HG03064 (cell line): ENCODE results near the gene UGT1A8.

Source experiments
- ATAC-seq: cut with Tn5 transposase; IDR thresholded peaks from one replicate; pipeline ENCODE4 v1.9.1; 2021; ENCODE audit warnings: low read depth; ENCODE audit not compliant: unreplicated experiment

The UGT1A8 gene

DNA sequence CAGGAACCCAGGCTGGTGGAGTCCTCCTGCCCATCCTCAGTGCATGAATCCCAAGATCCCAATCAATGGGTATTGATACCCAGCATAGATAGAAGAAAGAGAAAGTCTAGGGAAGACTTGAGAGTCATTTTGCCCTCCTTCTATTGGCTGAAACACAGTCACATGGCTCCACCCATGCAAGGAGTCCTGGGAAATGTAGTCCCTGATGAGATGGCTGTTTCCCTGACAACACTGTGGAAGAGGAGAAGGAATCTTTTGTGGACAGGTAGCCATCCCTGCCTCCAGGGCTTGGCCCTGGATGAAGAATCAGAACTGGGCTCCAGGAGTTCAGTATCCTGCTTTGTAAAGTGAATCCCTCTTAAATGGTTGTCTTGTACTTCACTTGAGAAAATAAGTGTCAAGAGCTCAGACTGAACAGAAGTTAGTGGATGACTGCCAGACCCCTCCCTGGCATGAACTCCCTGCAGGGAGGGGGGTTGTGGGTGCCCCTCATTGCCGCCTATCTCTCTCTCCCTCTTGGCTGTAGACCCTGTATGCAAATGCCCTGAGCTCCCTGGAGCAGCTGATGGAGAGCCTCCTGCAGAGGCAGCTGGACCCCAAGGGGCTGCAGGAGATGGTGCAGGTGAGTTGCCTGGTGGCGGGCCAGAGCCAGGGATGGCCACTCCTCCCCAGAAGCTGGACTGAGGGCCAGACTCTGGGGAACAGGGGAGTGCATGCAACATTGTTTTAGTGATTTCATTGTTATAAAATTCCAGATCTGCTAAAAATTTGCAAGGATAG, 196.8 kb downstream of the UGT1A8 start:
- ATAC-seq: no peak

- ATAC-seq: no peak
Measured at GRCh38 chr2:233815861-233816260, 198.4 kb downstream of the UGT1A8 start.

DNA sequence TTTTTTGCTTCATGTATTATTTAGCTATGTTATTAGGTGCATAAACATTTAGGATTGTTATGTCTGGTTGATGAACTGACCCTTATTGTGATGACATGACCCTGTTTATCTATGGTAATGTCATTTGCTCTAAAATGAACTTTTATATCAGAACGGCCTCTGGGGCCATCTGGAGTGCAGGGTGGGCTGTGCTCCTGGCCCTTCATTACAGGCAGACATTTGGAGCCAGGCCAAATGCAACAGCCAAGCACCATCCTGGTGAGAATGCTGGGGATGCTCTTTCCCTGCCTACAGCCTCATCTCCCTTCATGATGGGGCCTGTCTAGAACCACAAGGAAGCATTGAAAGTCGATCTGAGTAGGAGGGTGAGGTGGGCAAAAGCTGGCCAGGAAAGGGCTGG, 198.9 kb downstream of the UGT1A8 start:
- no peak for ATAC-seq

DNA sequence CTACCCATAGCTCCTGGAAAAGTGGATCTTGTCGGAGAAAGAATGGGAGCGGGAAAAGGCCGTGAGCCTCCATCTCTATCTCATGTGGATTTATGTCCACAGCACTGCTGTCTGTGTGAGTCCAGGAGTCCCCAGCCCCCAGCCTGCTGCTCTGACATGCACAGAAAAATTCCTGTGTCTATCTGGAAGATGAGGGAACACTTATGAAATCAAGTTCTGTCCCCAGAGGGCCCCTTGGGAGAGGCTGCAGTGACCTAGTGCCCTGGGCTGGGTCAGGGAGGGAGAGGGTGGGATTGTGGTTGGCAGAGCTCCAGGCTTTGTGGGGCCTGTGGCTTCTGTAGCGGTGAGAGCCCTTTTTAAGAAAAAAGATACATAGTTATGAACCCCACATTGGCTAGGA, 199.3 kb downstream of the UGT1A8 start:
- ATAC-seq: no peak

DNA sequence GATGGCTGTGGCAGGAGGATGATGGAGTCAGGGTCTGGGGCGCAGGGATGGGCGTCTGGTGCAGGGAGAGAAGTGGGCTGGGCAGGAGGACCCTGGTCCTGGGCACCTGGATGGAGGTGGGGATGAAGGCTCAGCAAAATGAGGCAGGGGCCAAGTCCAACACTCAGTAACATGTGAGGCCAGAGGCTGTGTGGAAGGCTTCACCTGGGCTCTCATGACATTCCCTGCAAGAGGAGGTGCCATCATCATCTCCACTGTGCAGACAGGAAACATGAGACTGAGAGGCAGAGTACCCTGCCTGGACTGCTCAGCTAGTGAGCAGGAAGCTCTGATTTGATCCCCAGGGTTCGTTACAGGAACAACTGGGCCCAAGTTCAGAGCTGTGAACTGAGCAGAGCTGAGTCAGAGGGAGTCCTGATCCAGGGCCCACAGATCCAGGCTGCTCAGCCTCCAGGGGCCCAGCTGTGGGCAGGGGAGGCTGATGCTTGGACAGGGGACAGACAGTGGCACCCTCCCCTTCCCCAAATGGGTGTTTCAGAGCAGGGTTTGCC, 200.0 kb downstream of the UGT1A8 start:
- no peak for ATAC-seq

- ATAC-seq: no peak
Measured at GRCh38 chr2:233817995-233818638, 200.7 kb downstream of the UGT1A8 start.

DNA sequence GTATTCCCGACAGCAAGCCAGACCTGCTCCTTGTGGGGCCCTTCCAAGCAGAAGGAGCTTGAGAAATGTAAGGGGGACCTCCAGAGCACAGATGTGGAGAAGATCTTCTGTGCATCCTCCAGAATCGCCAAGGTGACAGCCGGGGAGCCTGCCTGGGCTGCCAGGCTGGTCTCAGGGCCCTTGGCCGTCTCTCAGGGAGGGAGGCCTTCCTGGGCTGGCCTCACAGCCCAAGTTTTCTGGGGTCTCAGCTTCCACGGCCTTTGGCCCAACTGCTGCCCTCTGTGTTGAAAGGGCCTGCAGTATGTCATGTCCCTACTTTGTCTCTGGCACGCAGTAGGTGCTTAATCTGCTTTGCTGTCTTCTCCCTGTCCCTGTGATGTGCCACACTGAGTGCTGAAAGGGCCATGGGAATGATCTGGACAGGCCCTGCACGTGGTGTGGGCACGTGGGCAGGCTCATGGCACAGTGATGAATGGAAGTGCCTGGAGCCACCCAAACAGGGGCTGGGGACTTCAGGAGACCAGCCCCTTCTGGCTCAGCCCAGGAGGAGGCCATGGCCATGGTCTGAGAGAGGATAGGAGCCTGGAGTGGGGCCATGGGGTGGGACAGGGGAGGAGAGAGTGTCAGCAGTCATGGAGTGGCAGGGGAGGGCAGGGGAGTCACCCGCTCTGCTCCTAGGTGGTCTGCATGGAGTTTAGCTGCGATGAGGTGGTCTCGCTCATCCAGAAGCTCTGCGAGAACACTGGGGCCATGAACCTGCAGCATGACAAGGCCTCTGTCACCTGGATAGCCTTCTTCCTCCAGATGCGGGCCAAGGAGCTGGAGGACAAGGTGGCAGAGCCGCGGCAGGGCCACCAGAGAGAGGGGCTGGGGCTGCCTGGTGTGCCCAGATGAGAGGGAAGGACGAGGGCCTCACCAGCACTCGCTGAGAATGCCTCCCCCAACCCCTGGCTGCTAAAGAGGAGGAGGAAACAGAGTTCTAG, 201.5 kb downstream of the UGT1A8 start:
- ATAC-seq: no peak

GRCh38 chr2:233819884-233820773, 202.7 kb downstream of the UGT1A8 start:
- no peak for ATAC-seq

DNA sequence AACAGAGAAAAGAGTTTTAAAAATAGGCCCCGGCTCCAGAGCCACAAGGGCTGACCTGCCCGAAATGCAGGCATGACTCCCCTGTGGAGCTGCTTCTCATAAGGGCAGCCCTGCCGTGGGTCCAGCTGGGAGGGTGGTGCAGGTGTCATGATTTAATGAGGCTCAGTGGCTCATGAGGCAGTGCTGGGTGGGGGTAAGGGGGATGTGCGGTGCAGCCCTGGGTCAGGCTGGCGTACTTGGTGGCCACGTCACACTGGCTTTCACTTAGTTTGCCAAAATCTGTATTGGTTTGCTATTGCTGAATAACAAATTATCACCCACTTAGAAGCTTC, 203.3 kb downstream of the UGT1A8 start:
- no peak for ATAC-seq

DNA sequence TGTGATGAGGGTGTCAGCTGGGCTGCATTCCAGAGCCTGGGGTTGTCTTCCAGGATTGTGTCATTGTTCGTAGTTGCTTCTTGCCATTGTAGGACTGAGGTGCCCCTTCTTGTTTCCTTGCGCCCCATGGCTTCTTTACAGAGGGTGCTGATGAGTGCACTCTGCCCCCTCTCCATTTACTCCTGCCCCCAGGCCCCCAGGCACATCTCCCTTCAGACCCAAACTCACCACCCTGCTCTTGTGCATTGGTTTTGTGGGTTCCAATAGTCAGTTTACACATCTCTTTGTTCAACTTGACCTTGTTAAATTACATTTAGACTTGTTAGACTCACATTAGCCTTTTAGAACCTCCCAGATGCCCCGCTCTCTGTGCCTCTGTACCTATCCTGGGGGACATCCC, 203.8 kb downstream of the UGT1A8 start:
- no peak for ATAC-seq

GRCh38 chr2:233821709-233822100, 204.3 kb downstream of the UGT1A8 start:
- ATAC-seq: no peak

- no peak for ATAC-seq
Measured at GRCh38 chr2:233822101-233822771, 204.8 kb downstream of the UGT1A8 start.
